Activated CD4-positive, alpha-beta T cell treated with anti-CD3 and anti-CD28 coated beads for 1 hour (primary cell): ENCODE measurements around the gene MFN2.
"Not testable (repeated sequence)": the region's sequence is repeated elsewhere in the genome, so short reads cannot be mapped to it uniquely, and the experiment has no call there.

ENCODE experiments used
- DNase-seq: peaks from one replicate; pipeline ENCODE4 v3.0.0-alpha.2; 2020

The MFN2 gene

DNA sequence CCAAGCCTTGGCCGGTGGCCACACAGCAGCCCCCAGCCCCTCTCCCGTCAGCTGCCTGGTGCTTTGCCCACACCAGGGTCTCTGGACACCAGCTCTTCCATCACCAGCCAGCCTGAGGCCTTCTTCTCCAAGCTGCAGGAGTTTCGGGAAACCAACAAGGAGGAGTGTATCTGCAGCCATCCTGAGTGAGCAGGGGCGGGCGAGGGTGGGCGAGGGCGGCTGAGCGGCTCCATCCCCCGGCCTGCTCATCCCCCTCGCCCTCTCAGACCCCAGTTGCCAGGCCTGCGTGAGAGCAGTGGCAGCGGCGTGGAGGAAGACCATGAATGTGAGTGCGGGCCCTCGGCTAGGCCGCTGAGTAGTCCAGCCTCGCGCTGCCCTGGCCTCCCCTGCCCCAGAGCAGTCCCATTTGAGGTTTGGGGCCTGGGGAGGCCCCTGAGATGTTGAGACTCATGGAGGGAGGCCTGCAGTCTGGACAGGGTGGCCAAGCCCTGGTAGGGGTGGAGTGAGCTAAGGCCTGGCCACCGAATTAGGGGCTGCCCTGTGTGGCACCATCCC, 48.8 kb downstream of the MFN2 start:
- no peak for DNase-seq

DNA sequence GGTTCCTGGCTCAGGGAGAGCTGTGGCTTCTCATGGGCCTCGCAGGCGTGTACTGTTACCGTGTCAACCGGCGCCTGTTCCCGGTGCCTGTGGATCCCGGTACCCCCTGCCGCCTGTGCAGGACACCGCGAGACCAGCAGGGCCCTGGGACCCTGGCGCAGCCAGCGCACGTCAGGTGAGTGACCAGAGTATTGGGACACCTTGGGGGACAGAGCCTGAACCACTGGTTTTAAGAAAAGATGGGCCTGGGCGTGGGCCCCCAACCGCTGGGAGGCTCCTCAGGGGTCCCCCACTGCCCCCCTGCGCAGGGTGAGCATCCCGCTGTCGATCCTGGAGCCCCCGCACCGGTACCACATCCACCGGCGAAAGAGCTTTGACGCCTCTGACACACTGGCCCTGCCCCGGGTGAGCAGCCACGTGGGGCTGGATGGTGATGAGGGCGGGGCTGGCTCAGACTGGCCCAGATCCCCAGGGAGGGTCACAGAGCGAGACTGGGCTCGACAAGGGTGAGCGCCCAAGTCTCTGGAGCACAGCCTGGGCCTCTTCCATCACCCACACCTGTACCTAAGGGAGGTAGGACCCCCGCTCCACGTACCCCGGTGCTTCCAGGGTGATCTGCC, 49.6 kb downstream of the MFN2 start:
- no peak for DNase-seq

DNA sequence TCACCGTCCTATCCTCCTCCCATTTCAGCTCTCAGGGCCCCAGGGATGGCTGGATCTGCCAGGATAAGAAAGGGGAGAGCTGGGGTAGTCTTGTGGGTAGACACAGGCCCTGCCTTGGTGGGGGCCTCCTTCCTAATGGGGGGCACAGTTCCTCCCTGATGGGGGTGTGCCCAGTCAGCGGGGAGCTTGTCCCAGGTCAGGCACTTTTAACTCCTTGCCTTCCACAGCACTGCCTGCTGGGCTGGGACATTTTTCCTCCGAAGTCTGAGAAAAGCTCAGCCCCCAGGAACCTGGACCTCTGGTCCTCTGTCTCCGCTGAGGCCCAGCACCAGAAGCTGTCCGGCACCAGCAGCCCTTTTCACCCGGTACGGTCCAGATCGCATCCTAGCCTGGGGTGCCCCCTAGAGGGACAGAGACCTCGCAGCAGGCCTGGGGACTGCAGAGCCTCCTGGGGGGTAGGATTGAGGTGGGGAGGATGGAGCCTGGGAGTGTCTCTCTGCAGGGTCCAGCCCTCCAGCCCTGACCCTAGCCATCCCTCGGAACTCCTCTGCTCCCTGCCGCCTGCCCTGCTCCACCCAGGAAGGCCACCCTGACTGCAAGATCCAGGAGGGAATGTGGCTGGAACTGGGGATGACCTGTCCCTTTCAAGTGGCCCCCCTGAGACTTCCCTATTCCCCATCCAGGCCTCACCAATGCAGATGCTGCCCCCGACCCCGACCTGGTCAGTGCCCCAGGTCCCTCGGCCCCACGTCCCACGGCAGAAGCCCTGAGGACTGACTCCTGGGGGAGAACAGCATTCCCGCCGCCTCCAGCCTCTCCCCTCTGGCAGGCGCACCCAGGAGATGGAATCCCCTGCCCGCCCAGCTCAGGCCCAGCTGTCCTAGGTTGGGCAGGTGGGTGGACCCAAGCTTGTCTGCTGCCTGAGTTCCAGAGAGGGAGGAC, 51.1 kb downstream of the MFN2 start:
- DNase-seq, result no peak

GRCh38 chr1:12032161-12032621, 51.9 kb downstream of the MFN2 start:
- DNase-seq, result no peak

DNA sequence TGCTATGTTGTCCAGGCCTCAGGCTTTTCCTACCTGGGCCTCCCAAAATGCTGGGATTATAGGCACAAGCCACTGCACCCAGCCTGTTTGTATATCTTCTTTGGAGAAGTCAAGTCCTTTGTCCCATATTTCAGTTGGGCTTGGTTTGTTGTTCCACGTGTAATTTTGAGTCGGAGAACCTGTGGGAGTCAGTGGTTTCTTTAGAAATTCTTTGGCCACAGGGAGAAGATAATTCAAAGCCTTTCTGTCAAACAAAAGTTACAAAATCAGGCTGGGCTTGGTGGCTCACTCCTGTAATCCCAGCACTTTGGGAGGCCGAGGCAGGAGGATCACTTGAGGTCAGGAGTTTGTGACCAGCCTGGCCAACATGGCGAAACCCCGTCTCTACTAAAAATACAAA, 53.2 kb downstream of the MFN2 start:
- not testable (repeated sequence) for DNase-seq

DNA sequence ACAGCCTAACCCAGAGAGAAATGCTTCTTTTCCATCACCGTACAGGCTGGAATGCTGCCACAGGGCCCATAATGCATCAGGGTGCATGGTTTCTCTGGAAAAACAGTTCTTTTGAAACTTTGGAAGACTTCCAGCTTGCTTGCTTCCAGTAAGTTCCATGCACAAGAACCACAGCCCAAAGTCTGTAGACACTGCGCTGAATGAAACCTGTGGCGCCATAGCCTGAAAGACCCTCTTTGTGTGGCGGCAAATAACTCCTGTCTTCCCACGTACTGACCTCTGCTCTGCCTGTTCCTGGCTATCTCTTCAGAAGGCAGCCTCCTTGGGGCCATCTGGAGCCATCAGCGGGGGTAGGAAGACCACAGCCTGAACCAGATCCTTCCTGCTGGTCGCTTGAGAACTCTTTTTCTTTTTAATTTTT, 54.1 kb downstream of the MFN2 start:
- no peak for DNase-seq

GRCh38 chr1:12035312-12035711, 55.1 kb downstream of the MFN2 start:
- DNase-seq, result no peak

DNA sequence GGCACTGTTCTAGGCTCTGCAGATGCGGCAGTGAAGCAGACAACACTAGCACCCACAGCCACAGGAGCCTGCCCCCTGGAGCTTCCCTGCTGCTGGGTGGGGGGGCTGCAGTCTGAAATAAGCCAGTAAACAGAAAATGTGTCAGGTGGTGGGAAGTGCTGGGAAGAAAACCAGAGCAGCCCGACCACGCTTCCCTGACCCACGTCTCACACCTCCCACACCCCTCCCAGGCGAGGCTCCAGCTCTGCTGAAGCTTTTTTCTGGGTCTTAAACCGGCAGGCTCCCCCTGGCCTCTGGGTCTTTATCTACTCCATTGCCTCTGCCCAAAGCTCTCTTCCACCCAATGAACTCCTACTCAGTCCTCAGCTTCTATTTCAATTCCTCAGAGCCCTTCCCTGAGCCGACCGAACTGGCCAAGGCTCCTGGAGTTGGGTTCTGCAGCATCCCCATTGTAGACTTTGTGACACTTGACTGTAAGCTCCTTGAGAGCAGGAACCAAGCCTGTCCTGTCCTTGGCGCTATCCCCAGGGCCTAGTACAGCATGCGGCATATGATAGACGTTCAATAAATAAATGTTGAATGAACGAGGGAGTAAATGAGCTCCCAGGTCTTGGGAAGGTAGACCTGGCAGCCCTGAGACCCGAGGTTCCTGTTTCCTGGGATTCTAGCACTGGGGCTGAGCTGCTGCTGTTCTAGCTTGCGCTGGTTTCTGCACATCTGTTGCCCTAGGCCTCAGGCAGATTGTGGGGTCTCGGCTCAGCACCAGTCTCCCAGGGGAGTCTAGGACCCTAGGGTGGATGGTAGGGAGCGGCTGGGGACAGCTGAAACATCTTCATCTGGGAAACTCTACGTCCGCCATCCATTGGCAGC, 57.5 kb downstream of the MFN2 start:
- no peak for DNase-seq

- DNase-seq, result no peak
Measured at GRCh38 chr1:12038356-12039163, 58.3 kb downstream of the MFN2 start.

DNA sequence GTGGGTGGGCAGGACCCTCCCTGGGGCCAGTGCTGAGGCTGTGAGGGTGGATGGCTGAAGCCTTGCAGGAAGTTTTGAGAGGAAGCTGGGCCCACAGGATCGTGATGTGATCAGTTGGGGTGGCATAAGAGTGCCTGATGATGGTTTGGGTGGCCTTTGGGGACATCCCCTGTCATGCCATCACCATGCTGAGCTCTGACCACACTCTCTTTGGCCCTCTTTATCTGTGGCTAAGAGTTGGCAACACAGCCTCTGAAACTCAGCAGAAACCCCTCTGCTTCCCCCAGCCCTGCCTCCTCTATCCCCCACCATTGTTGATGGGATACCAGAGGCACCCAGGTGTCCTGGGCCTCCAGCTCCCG, 58.9 kb downstream of the MFN2 start:
- no peak for DNase-seq

DNA sequence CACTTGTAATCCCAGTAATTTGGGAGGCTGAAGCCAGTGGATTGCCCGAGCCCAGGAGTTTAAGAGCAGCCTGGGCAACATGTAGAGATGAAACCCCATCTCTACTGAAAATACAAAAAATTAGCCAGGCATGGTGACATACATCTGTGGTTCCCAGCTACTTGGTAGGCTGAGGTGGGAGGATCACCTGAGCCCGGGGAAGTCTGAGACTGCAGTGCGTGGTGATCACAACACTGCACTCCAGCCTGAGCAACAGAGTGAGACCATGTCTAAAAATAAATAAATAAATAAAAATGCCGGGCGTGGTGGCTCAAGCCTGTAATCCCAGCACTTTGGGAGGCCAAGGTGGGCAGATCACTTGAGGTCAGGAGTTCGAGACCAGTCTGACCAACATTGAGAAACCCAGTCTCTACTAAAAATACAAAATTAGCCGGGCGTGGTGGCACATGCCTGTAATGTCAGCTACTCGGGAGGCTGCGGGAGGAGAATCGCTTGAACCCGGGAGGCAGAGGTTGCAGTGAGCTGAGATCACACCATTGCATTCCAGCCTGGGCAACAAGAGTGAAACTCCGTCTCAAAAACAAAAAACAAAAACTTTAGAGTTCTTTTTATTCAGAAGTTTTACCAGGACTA, 59.7 kb downstream of the MFN2 start:
- not testable (repeated sequence) for DNase-seq

DNA sequence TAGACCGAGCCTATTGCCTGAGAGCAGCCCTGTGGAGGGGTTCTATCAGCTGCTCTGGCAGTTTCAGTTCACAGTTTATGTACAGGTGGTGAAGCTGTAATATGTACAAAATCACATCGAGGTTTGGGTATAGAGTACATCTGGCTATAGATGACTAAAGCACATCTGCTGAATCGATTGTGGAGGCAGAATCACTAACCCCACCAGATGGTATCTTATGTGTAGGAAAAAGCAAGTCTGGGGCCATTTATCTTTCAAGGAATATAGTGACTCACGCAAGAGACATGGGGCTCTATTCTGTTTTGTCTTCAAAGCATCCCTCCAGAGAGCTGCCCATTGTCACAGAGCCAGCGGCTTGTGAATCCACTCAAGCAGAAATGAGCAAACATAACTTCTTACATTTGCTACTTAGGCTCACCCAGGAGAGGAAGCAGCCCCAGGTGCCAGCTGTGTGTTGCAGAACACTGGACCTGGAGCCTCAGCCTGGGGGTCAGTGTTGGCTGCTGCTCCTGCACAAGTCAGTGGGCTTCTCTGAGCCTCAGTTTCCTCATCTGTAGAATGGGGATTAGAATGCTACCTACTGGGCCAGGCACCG, 60.3 kb downstream of the MFN2 start:
- no peak for DNase-seq

DNA sequence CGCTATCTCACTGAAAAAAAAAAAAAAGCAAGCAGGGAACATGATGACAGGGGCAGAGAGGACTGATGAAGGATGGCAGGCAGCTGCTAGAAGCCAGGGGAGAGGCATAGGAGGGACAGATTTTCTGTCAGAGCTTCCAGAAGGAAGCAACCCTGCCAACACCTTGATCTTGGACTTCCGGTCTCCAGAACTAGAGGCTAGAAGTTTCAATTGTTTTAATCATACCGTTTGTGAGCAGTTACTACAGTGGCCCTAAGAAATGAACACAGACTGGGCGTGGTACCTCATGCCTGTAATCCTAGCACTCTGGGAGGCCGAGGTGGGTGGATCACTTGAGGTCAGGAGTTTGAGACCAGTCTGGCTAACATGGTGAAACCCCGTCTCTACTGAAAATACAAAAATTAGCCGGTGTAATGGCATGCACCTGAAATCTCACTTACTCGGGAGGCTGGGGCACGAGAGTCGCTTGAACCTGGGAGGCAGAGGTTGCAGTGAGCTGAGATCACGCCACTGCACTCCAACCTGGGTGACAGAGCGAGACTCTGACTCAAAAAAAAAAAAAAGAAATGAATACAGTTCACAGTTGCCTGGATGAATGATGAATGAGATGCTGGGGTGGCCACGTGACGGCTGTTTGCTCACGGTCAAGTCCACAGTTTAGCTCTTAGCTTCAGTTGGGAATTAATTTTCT, 64.1 kb downstream of the MFN2 start:
- not testable (repeated sequence) for DNase-seq

DNA sequence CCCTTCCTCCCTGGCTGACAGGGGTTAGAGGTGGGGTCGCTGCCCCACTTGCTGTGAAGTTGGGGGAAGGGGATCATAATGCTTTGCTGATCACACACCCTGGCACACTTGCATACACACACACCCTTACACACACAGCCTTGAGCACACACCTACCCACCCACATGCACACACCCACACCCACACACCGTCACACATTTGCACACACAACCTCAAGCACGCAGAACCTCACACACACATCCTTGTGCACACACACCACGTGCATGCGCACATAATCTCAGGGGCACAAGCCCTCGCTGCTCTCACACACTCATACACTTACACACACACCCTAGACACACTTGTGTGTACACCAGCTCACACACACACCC, 66.5 kb downstream of the MFN2 start:
- DNase-seq, result no peak

DNA sequence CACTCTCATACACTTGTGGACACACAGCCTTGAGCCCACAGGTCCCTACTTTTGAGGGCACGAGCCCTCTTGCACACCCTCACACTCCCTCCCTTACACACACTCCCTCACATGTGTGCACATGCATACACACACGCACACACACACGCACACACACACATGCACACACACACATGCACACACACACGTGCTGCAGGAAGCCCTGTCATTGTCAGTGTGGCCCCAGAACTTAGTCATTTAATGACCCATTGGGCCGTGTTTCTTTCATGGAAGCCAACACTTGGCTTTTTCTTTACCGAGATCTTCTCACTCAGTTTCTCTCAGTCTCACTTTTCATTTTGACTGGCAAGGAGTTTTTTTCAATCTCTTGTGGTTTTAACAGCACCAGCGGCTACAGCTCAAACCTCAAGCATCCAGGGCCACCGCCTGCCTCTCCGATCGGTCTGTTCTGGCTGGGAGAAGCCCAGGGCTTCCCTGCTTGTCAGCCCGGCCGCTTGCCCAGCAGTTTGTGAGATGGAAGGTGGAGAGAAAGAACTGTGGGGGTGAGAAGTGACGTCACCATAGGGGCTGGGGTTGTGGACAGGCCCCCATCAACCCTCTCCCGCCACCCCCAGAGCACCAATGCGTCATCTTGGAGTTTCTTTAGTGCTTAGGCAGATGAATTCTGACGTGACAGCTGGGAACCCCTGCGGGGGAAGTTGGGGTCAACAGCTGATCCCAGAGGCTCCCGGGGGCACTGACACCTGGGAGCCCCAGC, 67.1 kb downstream of the MFN2 start:
- DNase-seq, result no peak

GRCh38 chr1:12048372-12048771, 68.1 kb downstream of the MFN2 start:
- no peak for DNase-seq

DNA sequence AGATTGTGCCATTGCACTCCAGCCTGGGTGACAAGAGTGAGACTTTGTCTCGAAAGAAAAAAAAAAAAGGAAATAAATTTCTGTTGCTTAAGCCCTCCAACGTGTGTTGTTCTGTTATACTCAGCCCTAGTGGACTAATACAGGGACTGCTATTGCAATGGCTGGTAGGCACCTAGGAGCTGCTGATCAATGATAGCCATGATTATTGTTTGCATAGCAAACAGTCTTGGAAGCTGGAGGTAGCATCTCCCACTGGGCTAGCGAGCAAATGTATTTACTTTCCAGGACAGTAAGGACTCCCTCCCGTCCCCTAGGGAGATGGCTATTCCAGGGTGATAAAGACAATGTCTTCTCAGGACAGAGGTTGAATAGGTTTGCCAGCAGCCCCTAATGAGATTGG, 69.4 kb downstream of the MFN2 start:
- DNase-seq, result no peak

DNA sequence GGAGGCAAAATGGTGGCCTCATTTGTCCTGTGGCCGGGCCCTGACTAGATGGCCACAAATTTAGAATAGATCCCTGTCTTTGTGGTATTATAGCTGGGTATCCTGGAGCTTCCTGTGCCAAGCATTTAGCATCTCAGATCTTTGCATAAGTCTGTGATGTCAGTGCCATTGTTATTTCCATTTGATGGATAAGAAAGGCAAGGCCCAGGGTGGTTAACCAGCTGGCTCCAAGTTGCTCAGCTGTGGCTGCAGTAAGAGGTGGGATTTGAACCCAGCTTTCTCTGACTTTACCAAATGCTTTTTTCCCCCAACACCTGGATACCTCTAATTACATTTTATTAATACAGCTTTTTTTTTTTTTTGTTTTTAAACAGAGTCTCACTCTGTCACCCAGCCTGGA, 71.1 kb downstream of the MFN2 start:
- DNase-seq, result no peak

- no peak for DNase-seq
Measured at GRCh38 chr1:12052008-12052573, 71.8 kb downstream of the MFN2 start.
